Naive thymus-derived CD8-positive, alpha-beta T cell (primary cell): ENCODE results near the gene ORC1. TPM values are rescaled to one million over a fixed set of nuclear protein-coding genes. Genes with fewer than 3 reads are reported as not detected.

ENCODE experiments used
- ATAC-seq, 2 donors: fragments of 150-1000 bp; cut with Tn5 transposase in 1 of 2; sonication (Bioruptor Pico), chemical (Tn5 transposase) in 1 of 2; 1 replicate in 1 of 2; 2 replicates in 1 of 2; pipeline ENCODE4 v1.10.0; 2021; ENCODE audit warnings: mild to moderate bottlenecking in 2 of 2, moderate library complexity in 2 of 2
- POLR2A ChIA-PET: fragments of 350-600 bp; sonication (Branson Sonifier 250); formaldehyde crosslinking; loops from one replicate; lab custom pipeline; 2021; ENCODE audit warnings: antibody characterized with exemption; lab: Charles Lee
- DNase-seq, 10 donors: peaks; one replicate each; pipeline versions ENCODE4 v3.0.0 to v3.0.0-alpha.2; 2020 to 2022
- H3K27ac Mint-ChIP-seq, 10 donors: one replicate each; pipeline ENCODE4 v1.8.0; 2020 to 2022; ENCODE audit warnings: mild to moderate bottlenecking in 10 of 10, mixed read lengths in 10 of 10, moderate library complexity in 4 of 10, inconsistent platforms in 1 of 10
- H3K27me3 Mint-ChIP-seq, 5 donors: one replicate each; pipeline ENCODE4 v1.8.0; 2021 to 2022; ENCODE audit warnings: mixed read lengths in 5 of 5
- H3K36me3 Mint-ChIP-seq, 3 donors: one replicate each; pipeline ENCODE4 v1.8.0; 2020 to 2022; ENCODE audit warnings: mixed read lengths in 3 of 3, mild to moderate bottlenecking in 2 of 3, inconsistent platforms in 1 of 3
- H3K4me1 Mint-ChIP-seq, 4 donors: one replicate each; pipeline ENCODE4 v1.8.0; 2021 to 2022; ENCODE audit warnings: mixed read lengths in 4 of 4
- H3K4me3 Mint-ChIP-seq, 10 donors: one replicate each; pipeline ENCODE4 v1.8.0; 2020 to 2022; ENCODE audit warnings: mild to moderate bottlenecking in 10 of 10, mixed read lengths in 10 of 10, moderate library complexity in 6 of 10, inconsistent platforms in 1 of 10
- H3K9me3 Mint-ChIP-seq, 9 donors: one replicate each; pipeline ENCODE4 v1.8.0; 2020 to 2022; ENCODE audit warnings: mixed read lengths in 9 of 9, mild to moderate bottlenecking in 3 of 9, inconsistent platforms in 1 of 9, moderate library complexity in 1 of 9
- polyA plus RNA-seq, 3 donors: library from polyadenylated mRNA; unstranded; fragments of 300-500 nt; fragmentation: Illumina TruSeq; gene quantifications; one replicate each; pipeline ENCODE4 v1.2.3, GENCODE V29; 2021
- total RNA-seq, 8 experiments: library from RNA in 2 of 8; stranded (reverse) in 2 of 8; gene quantifications; one replicate each; pipeline ENCODE4 v1.2.3 and lab custom pipeline; 2021 to 2026

Gene ORC1
- total and polyA plus RNA-seq, 5 experiments from 2014 or later = 0.18 to 1.2 (median 1.0) TPM; not detected in 2

GRCh38 chr1:52357397-52357796, 46.8 kb downstream of the ORC1 start:
- Mint-ChIP-seq H3K9me3 (no peaks in the 10 kb centered on the region), H3K4me3 (no peak overlapping the region), H3K27ac (peak overlapping the region in 4 of 10 donors; percentile 17 to 61 (median 34)), H3K4me1 (peaks cover 4 to 14% (median 10%) of the 10 kb centered on the region in 4 donors), H3K27me3 (no peaks in the 10 kb centered on the region), H3K36me3 (peaks cover 0 to 99% (median 8%) of the 10 kb centered on the region in 3 donors)
- DNase-seq (no peak), ATAC-seq (no peak)
- POLR2A ChIA-PET = interaction anchor here (1.1 kb wide), 1 partner anchor 11 kb away, joined by 3 read pairs; no protein-coding TSS in a partner anchor

GRCh38 chr1:52356818-52357355, 47.3 kb downstream of the ORC1 start:
- ATAC-seq (no peak), DNase-seq (no peak)
- no peak overlapping the region for H3K4me3 Mint-ChIP-seq
- no peaks in the 10 kb centered on the region for H3K27me3 Mint-ChIP-seq
- H3K36me3 Mint-ChIP-seq = peaks cover 0 to 98% (median 8%) of the 10 kb centered on the region in 3 donors
- peaks cover 4 to 11% (median 9%) of the 10 kb centered on the region in 4 donors for H3K4me1 Mint-ChIP-seq
- H3K27ac Mint-ChIP-seq = peak overlapping the region in 5 of 10 donors; percentile 21 to 50 (median 39)
- no peaks in the 10 kb centered on the region for H3K9me3 Mint-ChIP-seq
- POLR2A ChIA-PET = no interaction called here

- DNase-seq = no peak
- POLR2A ChIA-PET = no interaction called here
- no peaks in the 10 kb centered on the region for H3K27me3 Mint-ChIP-seq
- H3K9me3 Mint-ChIP-seq = no peaks in the 10 kb centered on the region
- ATAC-seq = no peak
- H3K4me1 Mint-ChIP-seq = peaks cover 0 to 5% (median 5%) of the 10 kb centered on the region in 4 donors
- H3K36me3 Mint-ChIP-seq = peaks cover 0 to 95% (median 9%) of the 10 kb centered on the region in 3 donors
- peak overlapping the region in 3 of 10 donors; percentile 17 to 39 (median 26) for H3K27ac Mint-ChIP-seq
- no peak overlapping the region for H3K4me3 Mint-ChIP-seq
These were observed 48.2 kb downstream of the ORC1 start for GRCh38 chr1:52355847-52356505.

GRCh38 chr1:52355436-52355835, 48.8 kb downstream of the ORC1 start:
- Mint-ChIP-seq H3K27ac (peak overlapping the region in 2 of 10 donors; percentile 36 to 39), H3K4me3 (peak overlapping the region in 1 of 10 donors; percentile 20), H3K27me3 (no peaks in the 10 kb centered on the region), H3K36me3 (peaks cover 0 to 92% (median 9%) of the 10 kb centered on the region in 3 donors), H3K9me3 (no peaks in the 10 kb centered on the region), H3K4me1 (peaks cover 0 to 5% (median 5%) of the 10 kb centered on the region in 4 donors)
- DNase-seq = no peak
- ATAC-seq = no peak
- POLR2A ChIA-PET = no interaction called here

GRCh38 chr1:52352690-52353089, 51.5 kb downstream of the ORC1 start:
- no peaks in the 10 kb centered on the region for H3K27me3 Mint-ChIP-seq
- peaks cover 0 to 74% (median 1%) of the 10 kb centered on the region in 3 donors for H3K36me3 Mint-ChIP-seq
- H3K4me3 Mint-ChIP-seq = peak overlapping the region in 1 of 10 donors; percentile 42
- DNase-seq = no peak
- no peaks in the 10 kb centered on the region for H3K9me3 Mint-ChIP-seq
- peaks cover 5 to 17% (median 7%) of the 10 kb centered on the region in 4 donors for H3K4me1 Mint-ChIP-seq
- POLR2A ChIA-PET = interaction anchor here (1.0 kb wide), 1 partner anchor 51 kb away, joined by 5 read pairs; the partner anchor contains the start of genes ORC1 and PRPF38A
- ATAC-seq = no peak
- H3K27ac Mint-ChIP-seq = peak overlapping the region in 6 of 10 donors; percentile 21 to 90 (median 68)

- Mint-ChIP-seq H3K4me1 (peaks cover 5 to 22% (median 6%) of the 10 kb centered on the region in 4 donors), H3K4me3 (no peak overlapping the region), H3K27ac (peak overlapping the region; percentile 29 to 92 (median 82)), H3K9me3 (no peaks in the 10 kb centered on the region), H3K27me3 (no peaks in the 10 kb centered on the region), H3K36me3 (peaks cover 0 to 61% (median 1%) of the 10 kb centered on the region in 3 donors)
- peak in 1 of 2 donors; percentile 41 for ATAC-seq
- no peak for DNase-seq
- POLR2A ChIA-PET = interaction anchor here (0.7 to 1.5 kb wide), 4 partner anchors 17 to 310 kb away, joined by 3 to 7 read pairs (median 3); partner anchors contain the start of genes CC2D1B, ORC1 and PRPF38A
These were observed 55.4 kb downstream of the ORC1 start for GRCh38 chr1:52348704-52349300.

GRCh38 chr1:52346653-52347052, 57.6 kb downstream of the ORC1 start:
- Mint-ChIP-seq H3K4me3 (no peak overlapping the region), H3K4me1 (peaks cover 5 to 22% (median 6%) of the 10 kb centered on the region in 4 donors), H3K36me3 (peaks cover 0 to 41% (median 1%) of the 10 kb centered on the region in 3 donors), H3K27me3 (no peaks in the 10 kb centered on the region), H3K27ac (peak overlapping the region in 5 of 10 donors; percentile 5 to 68 (median 29)), H3K9me3 (no peaks in the 10 kb centered on the region)
- no peak for DNase-seq
- ATAC-seq = no peak
- POLR2A ChIA-PET = interaction anchor here (1.1 kb wide), 1 partner anchor 19 kb away, joined by 3 read pairs; the partner anchor contains the start of gene CC2D1B

GRCh38 chr1:52345252-52345651, 59.0 kb downstream of the ORC1 start:
- no peak for DNase-seq
- no peak for ATAC-seq
- peaks cover 5 to 22% (median 6%) of the 10 kb centered on the region in 4 donors for H3K4me1 Mint-ChIP-seq
- no peaks in the 10 kb centered on the region for H3K27me3 Mint-ChIP-seq
- peak overlapping the region in 4 of 10 donors; percentile 10 to 73 (median 52) for H3K27ac Mint-ChIP-seq
- POLR2A ChIA-PET = interaction anchor here (1.1 to 1.4 kb wide), 2 partner anchors 10 to 20 kb away, joined by 3 to 6 read pairs; partner anchors contain the start of gene CC2D1B
- no peaks in the 10 kb centered on the region for H3K9me3 Mint-ChIP-seq
- no peak overlapping the region for H3K4me3 Mint-ChIP-seq
- peaks cover 0 to 38% (median 0%) of the 10 kb centered on the region in 3 donors for H3K36me3 Mint-ChIP-seq

GRCh38 chr1:52343979-52344378, 60.2 kb downstream of the ORC1 start:
- Mint-ChIP-seq H3K27me3 (no peaks in the 10 kb centered on the region), H3K9me3 (no peaks in the 10 kb centered on the region), H3K4me3 (no peak overlapping the region), H3K27ac (no peak overlapping the region), H3K36me3 (peaks cover 0 to 40% (median 0%) of the 10 kb centered on the region in 3 donors), H3K4me1 (peaks cover 5 to 22% (median 6%) of the 10 kb centered on the region in 4 donors)
- DNase-seq (no peak), ATAC-seq (no peak)
- POLR2A ChIA-PET = interaction anchor here (0.7 to 1.4 kb wide), 2 partner anchors 8 to 50 kb away, joined by 3 to 6 read pairs; no protein-coding TSS in a partner anchor

- Mint-ChIP-seq H3K4me1 (peaks cover 0 to 5% (median under 1%) of the 10 kb centered on the region in 4 donors), H3K4me3 (no peak overlapping the region), H3K27me3 (no peaks in the 10 kb centered on the region), H3K27ac (peak overlapping the region in 1 of 10 donors; percentile 41), H3K9me3 (no peaks in the 10 kb centered on the region), H3K36me3 (peaks cover 0 to 49% (median 9%) of the 10 kb centered on the region in 3 donors)
- DNase-seq (no peak), ATAC-seq (no peak)
- POLR2A ChIA-PET = interaction anchor here (0.9 kb wide), 1 partner anchor 509 kb away, joined by 4 read pairs; no protein-coding TSS in a partner anchor
These were observed 62.5 kb downstream of the ORC1 start for GRCh38 chr1:52341655-52342260.

- DNase-seq (no peak), ATAC-seq (no peak)
- Mint-ChIP-seq H3K27ac (peak overlapping the region in 1 of 10 donors; percentile 8), H3K4me1 (no peaks in the 10 kb centered on the region), H3K9me3 (no peaks in the 10 kb centered on the region), H3K36me3 (peaks cover 0 to 59% (median 9%) of the 10 kb centered on the region in 3 donors), H3K4me3 (no peak overlapping the region), H3K27me3 (no peaks in the 10 kb centered on the region)
- POLR2A ChIA-PET = no interaction called here
These were observed 66.8 kb downstream of the ORC1 start for GRCh38 chr1:52337439-52337838.
